IMR-90 (cell line): ENCODE results near the gene SLC39A11. TPM values are rescaled to one million over a fixed set of nuclear protein-coding genes. Genes with fewer than 3 reads are reported as not detected.

Source experiments
- ATAC-seq: fragments of 200-7000 bp; cut with Tn5 transposase; 2 replicates; pipeline ENCODE4 v1.9.1; 2020; ENCODE audit warnings: low read depth, mild to moderate bottlenecking, moderate library complexity
- BruUV-seq: library from RNA; stranded (reverse); fragments of 400-500 nt; replicated peaks from 2 replicates; lab custom pipeline; 2021; lab: Mats Ljungman, UMichigan
- CTCF ChIA-PET: fragments of 300-600 bp; formaldehyde crosslinking; extraction: SDS; loops from one replicate; lab custom pipeline; 2021; ENCODE audit warnings: antibody characterized with exemption; lab: Yijun Ruan, JAX
- POLR2A ChIA-PET: fragments of 300-600 bp; sonication (Branson Sonifier 250); formaldehyde crosslinking; loops from one replicate; lab custom pipeline; 2022; ENCODE audit warnings: antibody characterized with exemption; ENCODE audit not compliant: unreplicated experiment; lab: Charles Lee
- DNase-seq: peaks from one replicate; pipeline ENCODE4 v3.0.0; 2013
- H2AFZ ChIP-seq: replicated peaks from 2 replicates; pipeline ENCODE3; 2013; ENCODE audit warnings: low read length, mild to moderate bottlenecking; ENCODE audit not compliant: poor library complexity
- H2AK5ac ChIP-seq: 2 replicates; pipeline ENCODE4 v1.6.1; 2013; ENCODE audit warnings: low read depth, low read length, inconsistent platforms
- H2AK9ac ChIP-seq: replicated peaks from 2 replicates; pipeline ENCODE3; 2013; ENCODE audit warnings: mild to moderate bottlenecking, low read depth, low read length, moderate library complexity; ENCODE audit not compliant: poor library complexity
- H2BK120ac ChIP-seq: 2 replicates; pipeline ENCODE4 v1.6.1; 2013; ENCODE audit warnings: low read depth, low read length, inconsistent platforms
- H2BK15ac ChIP-seq: 3 replicates; pipeline ENCODE4 v1.6.1; 2013; ENCODE audit warnings: low read depth, low read length, inconsistent platforms
- H2BK20ac ChIP-seq: 2 replicates; pipeline ENCODE4 v1.6.1; 2013; ENCODE audit warnings: low read depth, mild to moderate bottlenecking, inconsistent platforms, low read length, moderate library complexity
- H2BK5ac ChIP-seq: 2 replicates; pipeline ENCODE4 v1.6.1; 2013; ENCODE audit warnings: mild to moderate bottlenecking, low read depth, low read length, inconsistent platforms; ENCODE audit not compliant: poor library complexity, severe bottlenecking
- H3K14ac ChIP-seq: replicated peaks from 2 replicates; pipeline ENCODE4 v1.6.1; 2013; ENCODE audit warnings: low read depth, low read length, inconsistent platforms
- H3K18ac ChIP-seq: 2 replicates; pipeline ENCODE4 v1.6.1; 2013; ENCODE audit warnings: low read depth, low read length, control low read depth
- H3K23ac ChIP-seq: 2 replicates; pipeline ENCODE4 v1.6.1; 2013; ENCODE audit warnings: low read depth, low read length, inconsistent platforms
- H3K27ac ChIP-seq: 2 replicates; pipeline ENCODE4 v1.5.1; 2013; ENCODE audit warnings: mild to moderate bottlenecking, control low read depth, low read length; ENCODE audit not compliant: insufficient read depth
- H3K27me3 ChIP-seq: 2 replicates; pipeline ENCODE4 v1.6.1; 2013; ENCODE audit warnings: low read length; ENCODE audit not compliant: control insufficient read depth, insufficient read depth
- H3K36me3 ChIP-seq: 2 replicates; pipeline ENCODE4 v1.6.1; 2013; ENCODE audit warnings: low read length, mixed read lengths; ENCODE audit not compliant: control insufficient read depth, insufficient read depth
- H3K4ac ChIP-seq: 2 replicates; pipeline ENCODE4 v1.6.1; 2013; ENCODE audit warnings: low read depth, low read length, inconsistent platforms
- H3K4me1 ChIP-seq: 2 replicates; pipeline ENCODE4 v1.6.1; 2013; ENCODE audit warnings: low read length, mixed read lengths; ENCODE audit not compliant: control insufficient read depth, insufficient read depth
- H3K4me2 ChIP-seq: 2 replicates; pipeline ENCODE4 v1.6.1; 2013; ENCODE audit warnings: low read depth, mild to moderate bottlenecking, control low read depth, low read length, moderate library complexity
- H3K4me3 ChIP-seq: 2 replicates; pipeline ENCODE4 v1.5.1; 2013; ENCODE audit warnings: low read depth, mild to moderate bottlenecking, control low read depth, low read length, moderate library complexity; ENCODE audit not compliant: insufficient read depth
- H3K56ac ChIP-seq: 2 replicates; pipeline ENCODE4 v1.6.1; 2013; ENCODE audit warnings: low read length, inconsistent platforms; ENCODE audit not compliant: insufficient read depth; ENCODE audit errors: extremely low read depth
- H3K79me1 ChIP-seq, 2 experiments: 2 replicates each; pipeline ENCODE4 v1.6.1; 2013; ENCODE audit warnings: low read length in 2 of 2, inconsistent platforms in 1 of 2, low read depth in 1 of 2
- H3K9ac ChIP-seq: 2 replicates; pipeline ENCODE4 v1.6.1; 2013; ENCODE audit warnings: low read depth, low read length, control low read depth
- H3K9me1 ChIP-seq: 2 replicates; pipeline ENCODE4 v1.6.1; 2013; ENCODE audit warnings: low read length, inconsistent platforms; ENCODE audit not compliant: insufficient read depth
- H3K9me3 ChIP-seq: 2 replicates; pipeline ENCODE4 v1.6.1; 2013; ENCODE audit warnings: low read length; ENCODE audit not compliant: control insufficient read depth, insufficient read depth
- H4K20me1 ChIP-seq: 2 replicates; pipeline ENCODE4 v1.6.1; 2013; ENCODE audit warnings: low read length, inconsistent platforms; ENCODE audit not compliant: insufficient read depth
- H4K5ac ChIP-seq: 2 replicates; pipeline ENCODE4 v1.6.1; 2013; ENCODE audit warnings: mild to moderate bottlenecking, low read depth, low read length, control low read depth
- H4K8ac ChIP-seq, 2 experiments: 2 replicates each; pipeline ENCODE4 v1.6.1; 2013; ENCODE audit warnings: low read depth in 2 of 2, low read length in 2 of 2, control low read depth in 1 of 2, inconsistent platforms in 1 of 2
- H4K91ac ChIP-seq: 2 replicates; pipeline ENCODE4 v1.6.1; 2013; ENCODE audit warnings: low read depth, low read length, inconsistent platforms; ENCODE audit not compliant: insufficient read depth
- CEBPB ChIP-seq: IDR thresholded peaks from 2 replicates; pipeline ENCODE4 v1.6.1; 2012; ENCODE audit warnings: low read depth, low read length, improper control_type of control experiment
- FOS ChIP-seq: fragments of 150-350 bp; IDR thresholded peaks from 2 replicates; pipeline ENCODE4 v1.6.1; 2016; ENCODE audit warnings: low read depth, low read length
- RAD21 ChIP-seq: IDR thresholded peaks from 2 replicates; pipeline ENCODE4 v1.6.1; 2012; ENCODE audit warnings: low read length, improper control_type of control experiment
- WGBS, 2 experiments: methylation state at CpG; one replicate each; pipeline versions ENCODE4 v1.1.5 to v1.1.7; 2013; ENCODE audit warnings: missing lambda C conversion rate in 2 of 2; ENCODE audit not compliant: insufficient read length in 1 of 2; ENCODE audit errors: extremely low coverage in 2 of 2; 5-methylcytosine and 5-hydroxymethylcytosine counted together
- dilution Hi-C: fragments of 300-500 bp; cut with HindIII; formaldehyde crosslinking; loops from one replicate; pipeline ENCODE4 v1.14.3; 2018; ENCODE audit warnings: low sequenced_read_pairs; ENCODE audit not compliant: unreplicated experiment
- in situ Hi-C: fragments of 300-500 bp; cut with MboI; formaldehyde crosslinking; loops from 3 replicates; pipeline ENCODE4 v1.14.3; 2019; ENCODE audit warnings: low sequenced_read_pairs, inconsistent platforms, mixed read lengths
- intact Hi-C: fragments of 100-400 bp; cut with micrococcal nuclease; formaldehyde crosslinking; loops from 2 replicates; pipeline ENCODE4 v1.10.0; 2022
- polyA plus RNA-seq, 3 experiments: library from polyadenylated mRNA; depleted of rRNA; stranded (reverse); fragments of >200 nt; gene quantifications; 2 replicates each; pipeline ENCODE4 v1.2.3, GENCODE V29; 2012; ENCODE audit warnings: low replicate concordance in 1 of 3
- total RNA-seq: library from RNA; depleted of rRNA; stranded (reverse); fragments of >200 nt; gene quantifications from 2 replicates; pipeline ENCODE4 v1.2.3, GENCODE V29; 2012

SLC39A11 gene
- total and polyA plus RNA-seq, 2 of the 4 experiments (the other 2 are of a cell fraction), result 8.8 to 14.3 TPM

- TF ChIP-seq FOS, result no peak
These were observed 314.0 kb downstream of the SLC39A11 start (continued) for GRCh38 chr17:72778169-72779151.

- Histone ChIP-seq H3K18ac (no peak overlapping the region), H2BK15ac (no peak overlapping the region), H3K27ac (no peak overlapping the region), H2BK120ac (no peak overlapping the region), H3K4me2 (no peak overlapping the region), H3K23ac (no peak overlapping the region), H2AK9ac (no peak overlapping the region), H2BK20ac (no peak overlapping the region), H3K9me3 (no peaks in the 10 kb centered on the region), H4K20me1 (no peaks in the 10 kb centered on the region), H3K14ac (no peak overlapping the region), H4K8ac (no peak overlapping the region), H3K27me3 (no peaks in the 10 kb centered on the region), H3K4me1 (no peaks in the 10 kb centered on the region), H4K5ac (no peak overlapping the region), H3K9me1 (no peaks in the 10 kb centered on the region; the same call in 1 of the 2 replicates), H3K9ac (no peak overlapping the region), H2BK5ac (no peak overlapping the region), H2AK5ac (no peak overlapping the region), H3K4me3 (no peak overlapping the region), H4K91ac (no peak overlapping the region), H3K56ac (no peak overlapping the region), H3K79me1 (no peaks in the 10 kb centered on the region), H3K4ac (no peak overlapping the region), H2AFZ (no peak overlapping the region), H3K36me3 (no peaks in the 10 kb centered on the region)
- in situ Hi-C loops (no loop called here), intact Hi-C loops (loop anchor here (10.0 kb wide), 1 partner anchor 59 kb away; no protein-coding TSS in a partner anchor), dilution Hi-C loops (no loop called here)
- no TSS peak for BruUV-seq
- ChIA-PET POLR2A (no interaction called here), CTCF (no interaction called here)
- TF ChIP-seq RAD21, result no peak
- no peak for TF ChIP-seq CEBPB
- DNase-seq, result no peak
- WGBS, 2 experiments, result 0% methylated on average over 1 of the region's 4 CpGs; no CpG with 5 or more reads in 1 of the 2 experiments
- ATAC-seq, result no peak
These were observed 316.6 kb downstream of the SLC39A11 start for GRCh38 chr17:72775919-72776318.
